Activated CD4-positive, alpha-beta T cell treated with anti-CD3 and anti-CD28 coated beads for 1 hour (primary cell): ENCODE data around the gene TLE1.

Source experiments
- DNase-seq: peaks from one replicate; pipeline ENCODE4 v3.0.0-alpha.2; 2020

Gene TLE1

GRCh38 chr9:81565609-81566008, 123.7 kb downstream of the TLE1 start:
- DNase-seq: no peak

GRCh38 chr9:81565144-81565543, 124.2 kb downstream of the TLE1 start:
- no peak for DNase-seq

GRCh38 chr9:81564632-81565031, 124.7 kb downstream of the TLE1 start:
- no peak for DNase-seq

GRCh38 chr9:81563739-81564138, 125.6 kb downstream of the TLE1 start:
- DNase-seq: no peak

GRCh38 chr9:81563020-81563407, 126.3 kb downstream of the TLE1 start:
- DNase-seq: no peak

- no peak for DNase-seq
Observed at GRCh38 chr9:81562231-81563019, 126.9 kb downstream of the TLE1 start.

GRCh38 chr9:81560851-81561732, 128.3 kb downstream of the TLE1 start:
- DNase-seq: no peak

- DNase-seq: no peak
Observed at GRCh38 chr9:81559709-81560108, 129.6 kb downstream of the TLE1 start.

GRCh38 chr9:81559197-81559596, 130.2 kb downstream of the TLE1 start:
- no peak for DNase-seq

GRCh38 chr9:81558091-81558830, 131.1 kb downstream of the TLE1 start:
- DNase-seq: no peak

GRCh38 chr9:81557452-81558090, 131.8 kb downstream of the TLE1 start:
- DNase-seq: no peak

GRCh38 chr9:81556923-81557322, 132.4 kb downstream of the TLE1 start:
- DNase-seq: no peak

GRCh38 chr9:81552581-81552991, 136.8 kb downstream of the TLE1 start:
- no peak for DNase-seq

GRCh38 chr9:81550207-81550583, 139.2 kb downstream of the TLE1 start:
- no peak for DNase-seq

- no peak for DNase-seq
Observed at GRCh38 chr9:81549500-81550206, 139.7 kb downstream of the TLE1 start.

GRCh38 chr9:81548911-81549310, 140.4 kb downstream of the TLE1 start:
- no peak for DNase-seq

GRCh38 chr9:81546489-81546888, 142.9 kb downstream of the TLE1 start:
- DNase-seq: no peak

- no peak for DNase-seq
Observed at GRCh38 chr9:81543695-81544094, 145.7 kb downstream of the TLE1 start.

GRCh38 chr9:81542118-81542889, 147.0 kb downstream of the TLE1 start:
- no peak for DNase-seq

- DNase-seq: no peak
Observed at GRCh38 chr9:81540142-81540710, 149.1 kb downstream of the TLE1 start.

GRCh38 chr9:81539317-81539716, 150.0 kb downstream of the TLE1 start:
- no peak for DNase-seq
